22Rv1 (cell line): ENCODE measurements around the gene EPS8L2.
A peak's percentile ranks its signal among the peaks of the same experiment; 100 is the strongest.

Experiments
- H3K27ac ChIP-seq: fragments of 450-650 bp; 2 replicates; pipeline ENCODE4 v1.5.1; 2017
- CTCF ChIP-seq: fragments of 450-650 bp; IDR thresholded peaks from 2 replicates; pipeline ENCODE4 v1.5.1; 2017; ENCODE audit warnings: mild to moderate bottlenecking
- ZFX ChIP-seq: fragments of 450-650 bp; IDR thresholded peaks from 2 replicates; pipeline ENCODE4 v1.6.1; 2017; ENCODE audit warnings: antibody characterized with exemption, borderline replicate concordance

The EPS8L2 gene

GRCh38 chr11:705646-706438, at the start of gene EPS8L2:
TSS of gene EPS8L2 (plus strand) at chr11:706231. CDS start at chr11:709408, 3,177 bp downstream.
- TF ChIP-seq CTCF (no peak), ZFX (no peak)
- peak within 1 kb of the TSS; percentile 92 for H3K27ac ChIP-seq

DNA sequence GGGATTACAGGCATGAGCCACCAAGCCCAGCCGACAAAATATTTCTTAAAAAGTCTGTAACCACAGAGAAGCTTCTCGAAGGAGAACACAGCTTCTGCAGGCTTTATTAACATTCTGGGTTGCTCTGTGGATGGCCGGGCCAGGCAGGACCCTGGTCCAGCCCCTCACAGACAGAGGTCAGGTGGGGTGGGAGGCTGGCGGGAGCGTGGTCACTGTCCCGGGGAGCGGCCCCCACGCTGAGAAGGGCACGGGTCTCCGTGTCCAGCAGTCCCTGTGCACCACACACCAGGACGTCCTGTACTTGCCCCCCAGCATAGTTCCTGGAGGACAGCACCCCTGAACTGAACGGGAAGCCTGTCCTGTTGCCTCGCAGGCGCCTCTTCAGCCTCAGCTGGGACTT, 49.6 kb upstream of the EPS8L2 start:
- 0 out of 2 replicates have a peak overlapping the region, but pooled peaks have one; percentile 42 for H3K27ac ChIP-seq

GRCh38 chr11:656866-657265, 49.2 kb upstream of the EPS8L2 start:
- no peak overlapping the region for H3K27ac ChIP-seq
- no peak for TF ChIP-seq CTCF
- no peak for TF ChIP-seq ZFX

More for the DNA sequence above, 49.6 kb upstream of the EPS8L2 start:
- TF ChIP-seq CTCF = no peak
- no peak for TF ChIP-seq ZFX

GRCh38 chr11:657691-658126, 48.3 kb upstream of the EPS8L2 start:
- TF ChIP-seq CTCF (no peak), ZFX (no peak)
- H3K27ac ChIP-seq = no peak overlapping the region

- H3K27ac ChIP-seq = no peak overlapping the region
- TF ChIP-seq CTCF (no peak), ZFX (no peak)
Measured at GRCh38 chr11:659532-660085, 46.4 kb upstream of the EPS8L2 start.

DNA sequence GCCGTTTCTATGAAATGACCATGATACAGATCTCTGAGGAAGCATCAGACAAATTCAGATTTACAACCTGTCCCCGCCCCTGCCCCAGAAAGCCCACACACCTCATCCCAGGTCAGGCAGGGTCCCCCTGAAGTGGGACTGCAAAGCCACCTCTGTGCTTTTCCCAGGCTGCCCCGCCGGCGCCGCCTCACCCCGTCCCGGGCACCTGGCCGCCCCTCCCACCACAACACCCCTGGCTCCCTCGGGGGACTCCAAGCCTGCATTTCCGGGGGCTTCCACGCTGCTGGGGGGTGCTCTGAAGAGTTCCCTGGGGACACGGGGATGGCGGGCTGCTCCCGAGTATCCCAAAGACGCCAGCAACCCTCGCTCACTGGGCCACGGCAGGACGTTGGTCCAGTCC, 45.8 kb upstream of the EPS8L2 start:
- TF ChIP-seq CTCF = no peak
- no peak for TF ChIP-seq ZFX

More for the DNA sequence above, 45.8 kb upstream of the EPS8L2 start:
- H3K27ac ChIP-seq = no peak overlapping the region
